GM23338 (cell line): ENCODE measurements around the gene FHIT. TPM values are rescaled to one million over a fixed set of nuclear protein-coding genes. Genes with fewer than 3 reads are reported as not detected.

Experiments used
- ATAC-seq: fragments of 200-7000 bp; cut with Tn5 transposase; 3 replicates; pipeline ENCODE4 v1.9.1; 2020
- DNase-seq: peaks from one replicate; pipeline ENCODE4 v3.0.0-alpha.2; 2015; ENCODE audit warnings: low spot score
- H2AFZ ChIP-seq: fragments of 200-600 bp; sonication (generic); 2 replicates; pipeline ENCODE4 v1.8.0; 2016; ENCODE audit warnings: antibody characterized with exemption, mild to moderate bottlenecking, moderate library complexity
- H3F3A ChIP-seq: fragments of 200-600 bp; sonication (generic); replicated peaks from 2 replicates; pipeline ENCODE4 v1.8.0; 2017; ENCODE audit warnings: antibody characterized with exemption, mixed run types, low read depth
- H3K27ac ChIP-seq: fragments of 200-600 bp; sonication (generic); 2 replicates; pipeline ENCODE4 v1.6.1; 2016; ENCODE audit warnings: low read depth
- H3K27me3 ChIP-seq: fragments of 200-600 bp; sonication (generic); 2 replicates; pipeline ENCODE4 v1.8.0; 2016; ENCODE audit warnings: mild to moderate bottlenecking, mixed run types, moderate library complexity; ENCODE audit not compliant: insufficient read depth
- H3K36me3 ChIP-seq: fragments of 200-600 bp; sonication (generic); 2 replicates; pipeline ENCODE4 v1.8.0; 2016; ENCODE audit warnings: mild to moderate bottlenecking; ENCODE audit not compliant: insufficient read depth
- H3K4me1 ChIP-seq: fragments of 200-600 bp; sonication (generic); 2 replicates; pipeline ENCODE4 v1.8.0; 2016; ENCODE audit warnings: mild to moderate bottlenecking, moderate library complexity; ENCODE audit not compliant: insufficient read depth
- H3K4me2 ChIP-seq: fragments of 200-600 bp; sonication (generic); 2 replicates; pipeline ENCODE4 v1.7.1; 2017; ENCODE audit warnings: mixed run types
- H3K4me3 ChIP-seq: fragments of 200-600 bp; sonication (generic); 2 replicates; pipeline ENCODE4 v1.6.1; 2016; ENCODE audit warnings: mixed run types
- H3K79me2 ChIP-seq: fragments of 200-600 bp; sonication (generic); replicated peaks from 2 replicates; pipeline ENCODE4 v1.8.0; 2017; ENCODE audit warnings: mild to moderate bottlenecking; ENCODE audit not compliant: insufficient read depth
- H3K9me2 ChIP-seq: fragments of 200-600 bp; sonication (generic); 2 replicates; pipeline ENCODE4 v1.8.0; 2017; ENCODE audit not compliant: insufficient read depth
- H4K20me1 ChIP-seq: fragments of 200-600 bp; sonication (generic); replicated peaks from 2 replicates; pipeline ENCODE4 v1.8.0; 2017; ENCODE audit warnings: mild to moderate bottlenecking; ENCODE audit not compliant: insufficient read depth
- H3K27ac Mint-ChIP-seq: 2 replicates; pipeline ENCODE4 v1.8.0; 2020; ENCODE audit warnings: inconsistent platforms, mild to moderate bottlenecking, moderate library complexity, mixed read lengths
- H3K27me3 Mint-ChIP-seq: 3 replicates; pipeline ENCODE4 v1.8.0; 2022; ENCODE audit warnings: low read depth, mild to moderate bottlenecking, moderate library complexity, mixed read lengths, inconsistent platforms; ENCODE audit not compliant: insufficient read depth, poor library complexity
- H3K36me3 Mint-ChIP-seq: 3 replicates; pipeline ENCODE4 v1.8.0; 2021; ENCODE audit warnings: low read depth, mild to moderate bottlenecking, inconsistent platforms, moderate library complexity, mixed read lengths
- H3K4me1 Mint-ChIP-seq: 3 replicates; pipeline ENCODE4 v1.8.0; 2020; ENCODE audit warnings: mild to moderate bottlenecking, inconsistent platforms, mixed read lengths
- H3K4me3 Mint-ChIP-seq: 3 replicates; pipeline ENCODE4 v1.8.0; 2021; ENCODE audit warnings: moderate library complexity, mild to moderate bottlenecking, inconsistent platforms, mixed read lengths
- H3K9me3 Mint-ChIP-seq: 3 replicates; pipeline ENCODE4 v1.8.0; 2020; ENCODE audit warnings: moderate library complexity, mild to moderate bottlenecking, inconsistent platforms, mixed read lengths
- CREB1 ChIP-seq: fragments of 250-450 bp; sonication (Bioruptor Pico); IDR thresholded peaks from 2 replicates; pipeline ENCODE4 v1.5.0; 2020; ENCODE audit warnings: low read depth, mild to moderate bottlenecking, moderate library complexity
- CTCF ChIP-seq, 2 experiments: fragments of 200-600 bp in 1 of 2; sonication (generic) in 1 of 2; conservative IDR thresholded peaks; 2 replicates each; pipeline versions ENCODE4 v1.5.1 to v1.6.1; 2016 to 2017; ENCODE audit warnings: antibody characterized with exemption in 2 of 2, low read depth in 2 of 2, mild to moderate bottlenecking in 2 of 2, moderate library complexity in 1 of 2
- ETS1 ChIP-seq: IDR thresholded peaks from 2 replicates; pipeline ENCODE4 v1.6.1; 2016; ENCODE audit warnings: antibody characterized with exemption
- EZH2 ChIP-seq: fragments of 200-600 bp; sonication (generic); IDR thresholded peaks from one replicate; pipeline ENCODE4 v1.8.0; 2017; ENCODE audit warnings: antibody characterized with exemption, mild to moderate bottlenecking, low read depth; ENCODE audit not compliant: unreplicated experiment
- EZH2phosphoT487 ChIP-seq: fragments of 200-600 bp; sonication (generic); IDR thresholded peaks from one replicate; pipeline ENCODE4 v1.8.1; 2018; ENCODE audit warnings: antibody characterized with exemption; ENCODE audit not compliant: unreplicated experiment
- JUNB ChIP-seq: IDR thresholded peaks from one replicate; pipeline ENCODE4 v1.6.1; 2016; ENCODE audit warnings: antibody characterized with exemption; ENCODE audit not compliant: unreplicated experiment
- NANOG ChIP-seq: IDR thresholded peaks from 2 replicates; pipeline ENCODE4 v1.6.1; 2016; ENCODE audit warnings: antibody characterized with exemption, borderline replicate concordance
- POLR2AphosphoS5 ChIP-seq: IDR thresholded peaks from 2 replicates; pipeline ENCODE4 v1.6.1; 2016; ENCODE audit warnings: antibody characterized with exemption, low read depth
- STAT1 ChIP-seq: IDR thresholded peaks from one replicate; pipeline ENCODE4 v1.6.1; 2016; ENCODE audit warnings: antibody characterized with exemption; ENCODE audit not compliant: unreplicated experiment
- ZNF114 ChIP-seq: fragments of 250-450 bp; sonication (Bioruptor Pico); IDR thresholded peaks from 2 replicates; pipeline ENCODE4 v1.5.0; 2020; ENCODE audit warnings: mild to moderate bottlenecking, moderate library complexity
- ZNF331 ChIP-seq: fragments of 250-450 bp; sonication (Bioruptor Pico); IDR thresholded peaks from 2 replicates; pipeline ENCODE4 v1.5.0; 2020; ENCODE audit warnings: low read depth, mild to moderate bottlenecking, moderate library complexity
- polyA plus RNA-seq: library from polyadenylated mRNA; unstranded; fragments of >200 nt; fragmentation: Nextera tagmentation; extraction: Ambion mirVana; gene quantifications from 2 replicates; pipeline ENCODE4 v1.2.1, GENCODE V29; 2016
- total RNA-seq: library from RNA; depleted of rRNA; stranded (reverse); fragments of >200 nt; shearing (Covaris generic); gene quantifications from 2 replicates; pipeline ENCODE4 v1.2.3, GENCODE V29; 2014
- TF ChIP-seq, protein P1 (sequence below): fragments of 250-450 bp; sonication (Bioruptor Pico); IDR thresholded peaks from 2 replicates; pipeline ENCODE4 v1.5.0; 2020; ENCODE audit warnings: mild to moderate bottlenecking, moderate library complexity
- TF ChIP-seq, protein P2 (sequence below): IDR thresholded peaks from one replicate; pipeline ENCODE4 v1.6.1; 2018; ENCODE audit warnings: antibody characterized with exemption; ENCODE audit not compliant: unreplicated experiment

FHIT gene
- total and polyA plus RNA-seq, 2 experiments from 2014 or later, result 3.0 to 8.3 TPM

DNA sequence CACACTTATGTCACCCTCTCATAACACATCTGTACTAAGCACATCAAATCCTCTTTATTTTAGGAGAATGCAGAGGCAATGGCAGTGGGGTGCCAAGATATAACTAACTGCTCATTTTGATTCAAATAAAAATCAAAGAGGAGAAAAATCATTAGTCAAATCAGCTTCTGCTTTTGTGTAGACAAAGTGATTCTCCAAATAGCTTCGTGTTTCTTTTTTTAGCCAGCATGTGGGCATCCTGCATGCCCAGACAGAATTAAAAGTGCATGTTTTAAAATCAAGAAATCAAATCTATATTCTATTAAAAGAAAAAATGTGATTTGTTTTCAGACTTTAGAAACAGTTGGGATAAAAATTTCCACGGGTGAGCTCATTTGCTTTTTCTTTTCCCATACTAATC is 1440.1 kb downstream of the FHIT start:
- TF ChIP-seq EZH2, result no peak
- TF ChIP-seq STAT1, result no peak
- no peak for TF ChIP-seq ZNF331 (CRISPR knock-in tag)
- no peak for TF ChIP-seq CTCF (conservative IDR thresholded peaks at IDR 0.05; ENCODE audit: low read depth in 2 of 2)
- no peak for TF ChIP-seq ZNF114 (CRISPR knock-in tag)
- TF ChIP-seq, protein P1, sequence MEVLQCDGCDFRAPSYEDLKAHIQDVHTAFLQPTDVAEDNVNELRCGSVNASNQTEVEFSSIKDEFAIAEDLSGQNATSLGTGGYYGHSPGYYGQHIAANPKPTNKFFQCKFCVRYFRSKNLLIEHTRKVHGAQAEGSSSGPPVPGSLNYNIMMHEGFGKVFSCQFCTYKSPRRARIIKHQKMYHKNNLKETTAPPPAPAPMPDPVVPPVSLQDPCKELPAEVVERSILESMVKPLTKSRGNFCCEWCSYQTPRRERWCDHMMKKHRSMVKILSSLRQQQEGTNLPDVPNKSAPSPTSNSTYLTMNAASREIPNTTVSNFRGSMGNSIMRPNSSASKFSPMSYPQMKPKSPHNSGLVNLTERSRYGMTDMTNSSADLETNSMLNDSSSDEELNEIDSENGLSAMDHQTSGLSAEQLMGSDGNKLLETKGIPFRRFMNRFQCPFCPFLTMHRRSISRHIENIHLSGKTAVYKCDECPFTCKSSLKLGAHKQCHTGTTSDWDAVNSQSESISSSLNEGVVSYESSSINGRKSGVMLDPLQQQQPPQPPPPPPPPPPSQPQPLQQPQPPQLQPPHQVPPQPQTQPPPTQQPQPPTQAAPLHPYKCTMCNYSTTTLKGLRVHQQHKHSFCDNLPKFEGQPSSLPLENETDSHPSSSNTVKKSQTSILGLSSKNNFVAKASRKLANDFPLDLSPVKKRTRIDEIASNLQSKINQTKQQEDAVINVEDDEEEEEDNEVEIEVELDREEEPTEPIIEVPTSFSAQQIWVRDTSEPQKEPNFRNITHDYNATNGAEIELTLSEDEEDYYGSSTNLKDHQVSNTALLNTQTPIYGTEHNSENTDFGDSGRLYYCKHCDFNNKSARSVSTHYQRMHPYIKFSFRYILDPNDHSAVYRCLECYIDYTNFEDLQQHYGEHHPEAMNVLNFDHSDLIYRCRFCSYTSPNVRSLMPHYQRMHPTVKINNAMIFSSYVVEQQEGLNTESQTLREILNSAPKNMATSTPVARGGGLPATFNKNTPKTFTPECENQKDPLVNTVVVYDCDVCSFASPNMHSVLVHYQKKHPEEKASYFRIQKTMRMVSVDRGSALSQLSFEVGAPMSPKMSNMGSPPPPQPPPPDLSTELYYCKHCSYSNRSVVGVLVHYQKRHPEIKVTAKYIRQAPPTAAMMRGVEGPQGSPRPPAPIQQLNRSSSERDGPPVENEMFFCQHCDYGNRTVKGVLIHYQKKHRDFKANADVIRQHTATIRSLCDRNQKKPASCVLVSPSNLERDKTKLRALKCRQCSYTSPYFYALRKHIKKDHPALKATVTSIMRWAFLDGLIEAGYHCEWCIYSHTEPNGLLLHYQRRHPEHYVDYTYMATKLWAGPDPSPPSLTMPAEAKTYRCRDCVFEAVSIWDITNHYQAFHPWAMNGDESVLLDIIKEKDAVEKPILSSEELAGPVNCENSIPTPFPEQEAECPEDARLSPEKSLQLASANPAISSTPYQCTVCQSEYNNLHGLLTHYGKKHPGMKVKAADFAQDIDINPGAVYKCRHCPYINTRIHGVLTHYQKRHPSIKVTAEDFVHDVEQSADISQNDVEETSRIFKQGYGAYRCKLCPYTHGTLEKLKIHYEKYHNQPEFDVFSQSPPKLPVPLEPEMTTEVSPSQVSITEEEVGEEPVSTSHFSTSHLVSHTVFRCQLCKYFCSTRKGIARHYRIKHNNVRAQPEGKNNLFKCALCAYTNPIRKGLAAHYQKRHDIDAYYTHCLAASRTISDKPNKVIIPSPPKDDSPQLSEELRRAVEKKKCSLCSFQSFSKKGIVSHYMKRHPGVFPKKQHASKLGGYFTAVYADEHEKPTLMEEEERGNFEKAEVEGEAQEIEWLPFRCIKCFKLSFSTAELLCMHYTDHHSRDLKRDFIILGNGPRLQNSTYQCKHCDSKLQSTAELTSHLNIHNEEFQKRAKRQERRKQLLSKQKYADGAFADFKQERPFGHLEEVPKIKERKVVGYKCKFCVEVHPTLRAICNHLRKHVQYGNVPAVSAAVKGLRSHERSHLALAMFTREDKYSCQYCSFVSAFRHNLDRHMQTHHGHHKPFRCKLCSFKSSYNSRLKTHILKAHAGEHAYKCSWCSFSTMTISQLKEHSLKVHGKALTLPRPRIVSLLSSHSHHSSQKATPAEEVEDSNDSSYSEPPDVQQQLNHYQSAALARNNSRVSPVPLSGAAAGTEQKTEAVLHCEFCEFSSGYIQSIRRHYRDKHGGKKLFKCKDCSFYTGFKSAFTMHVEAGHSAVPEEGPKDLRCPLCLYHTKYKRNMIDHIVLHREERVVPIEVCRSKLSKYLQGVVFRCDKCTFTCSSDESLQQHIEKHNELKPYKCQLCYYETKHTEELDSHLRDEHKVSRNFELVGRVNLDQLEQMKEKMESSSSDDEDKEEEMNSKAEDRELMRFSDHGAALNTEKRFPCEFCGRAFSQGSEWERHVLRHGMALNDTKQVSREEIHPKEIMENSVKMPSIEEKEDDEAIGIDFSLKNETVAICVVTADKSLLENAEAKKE (CRISPR knock-in tag), result no peak
- no peak for TF ChIP-seq POLR2AphosphoS5
- TF ChIP-seq EZH2phosphoT487, result no peak
- TF ChIP-seq CREB1, result no peak
- no peak for TF ChIP-seq NANOG
- no peak for TF ChIP-seq ETS1
- TF ChIP-seq, protein P2, sequence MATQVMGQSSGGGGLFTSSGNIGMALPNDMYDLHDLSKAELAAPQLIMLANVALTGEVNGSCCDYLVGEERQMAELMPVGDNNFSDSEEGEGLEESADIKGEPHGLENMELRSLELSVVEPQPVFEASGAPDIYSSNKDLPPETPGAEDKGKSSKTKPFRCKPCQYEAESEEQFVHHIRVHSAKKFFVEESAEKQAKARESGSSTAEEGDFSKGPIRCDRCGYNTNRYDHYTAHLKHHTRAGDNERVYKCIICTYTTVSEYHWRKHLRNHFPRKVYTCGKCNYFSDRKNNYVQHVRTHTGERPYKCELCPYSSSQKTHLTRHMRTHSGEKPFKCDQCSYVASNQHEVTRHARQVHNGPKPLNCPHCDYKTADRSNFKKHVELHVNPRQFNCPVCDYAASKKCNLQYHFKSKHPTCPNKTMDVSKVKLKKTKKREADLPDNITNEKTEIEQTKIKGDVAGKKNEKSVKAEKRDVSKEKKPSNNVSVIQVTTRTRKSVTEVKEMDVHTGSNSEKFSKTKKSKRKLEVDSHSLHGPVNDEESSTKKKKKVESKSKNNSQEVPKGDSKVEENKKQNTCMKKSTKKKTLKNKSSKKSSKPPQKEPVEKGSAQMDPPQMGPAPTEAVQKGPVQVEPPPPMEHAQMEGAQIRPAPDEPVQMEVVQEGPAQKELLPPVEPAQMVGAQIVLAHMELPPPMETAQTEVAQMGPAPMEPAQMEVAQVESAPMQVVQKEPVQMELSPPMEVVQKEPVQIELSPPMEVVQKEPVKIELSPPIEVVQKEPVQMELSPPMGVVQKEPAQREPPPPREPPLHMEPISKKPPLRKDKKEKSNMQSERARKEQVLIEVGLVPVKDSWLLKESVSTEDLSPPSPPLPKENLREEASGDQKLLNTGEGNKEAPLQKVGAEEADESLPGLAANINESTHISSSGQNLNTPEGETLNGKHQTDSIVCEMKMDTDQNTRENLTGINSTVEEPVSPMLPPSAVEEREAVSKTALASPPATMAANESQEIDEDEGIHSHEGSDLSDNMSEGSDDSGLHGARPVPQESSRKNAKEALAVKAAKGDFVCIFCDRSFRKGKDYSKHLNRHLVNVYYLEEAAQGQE, result no peak
- no peak for TF ChIP-seq JUNB
- Histone ChIP-seq H3K9me2 (0 out of 2 replicates have a peak, but pooled peaks cover 8% of the 10 kb centered on the region), H4K20me1 (no peaks in the 10 kb centered on the region), H3K79me2 (no peaks in the 10 kb centered on the region), H2AFZ (no peak overlapping the region), H3K36me3 (no peaks in the 10 kb centered on the region), H3K4me2 (no peak overlapping the region), H3K27ac (no peak overlapping the region), H3F3A (no peaks in the 10 kb centered on the region), H3K4me3 (no peak overlapping the region), H3K4me1 (peaks cover 29% of the 10 kb centered on the region), H3K27me3 (no peaks in the 10 kb centered on the region)
- Mint-ChIP-seq H3K36me3 (peaks cover 4% of the 10 kb centered on the region; the same call in 1 of the 3 replicates), H3K27ac (no peak overlapping the region), H3K4me3 (no peak overlapping the region), H3K27me3 (peaks cover 16% of the 10 kb centered on the region), H3K4me1 (peaks cover 37% of the 10 kb centered on the region), H3K9me3 (0 out of 3 replicates have a peak, but pooled peaks cover 2% of the 10 kb centered on the region)
- ATAC-seq (no peak), DNase-seq (no peak)
